ELR (cell line): Measurements from ENCODE around the gene RNF115.
A peak's percentile ranks its signal among the peaks of the same experiment; 100 is the strongest.
"Not testable (repeated sequence)": the region's sequence is repeated elsewhere in the genome, so short reads cannot be mapped to it uniquely, and the experiment has no call there.

ENCODE experiments used
- DNase-seq: peaks from one replicate; pipeline ENCODE4 v3.0.0-alpha.2; 2015; ENCODE audit warnings: low read depth

RNF115 gene

GRCh38 chr1:145823565-145824498 is at the start of gene RNF115, which contains the start of gene POLR3C:
Gene RNF115, minus strand, starts transcription at chr1:145824095. Its CDS starts 222 bp downstream, at chr1:145823873.
Gene POLR3C, plus strand, starts transcription at chr1:145824200. Its CDS starts 1,577 bp downstream, at chr1:145825777.
- peak; percentile 93 for DNase-seq

DNA sequence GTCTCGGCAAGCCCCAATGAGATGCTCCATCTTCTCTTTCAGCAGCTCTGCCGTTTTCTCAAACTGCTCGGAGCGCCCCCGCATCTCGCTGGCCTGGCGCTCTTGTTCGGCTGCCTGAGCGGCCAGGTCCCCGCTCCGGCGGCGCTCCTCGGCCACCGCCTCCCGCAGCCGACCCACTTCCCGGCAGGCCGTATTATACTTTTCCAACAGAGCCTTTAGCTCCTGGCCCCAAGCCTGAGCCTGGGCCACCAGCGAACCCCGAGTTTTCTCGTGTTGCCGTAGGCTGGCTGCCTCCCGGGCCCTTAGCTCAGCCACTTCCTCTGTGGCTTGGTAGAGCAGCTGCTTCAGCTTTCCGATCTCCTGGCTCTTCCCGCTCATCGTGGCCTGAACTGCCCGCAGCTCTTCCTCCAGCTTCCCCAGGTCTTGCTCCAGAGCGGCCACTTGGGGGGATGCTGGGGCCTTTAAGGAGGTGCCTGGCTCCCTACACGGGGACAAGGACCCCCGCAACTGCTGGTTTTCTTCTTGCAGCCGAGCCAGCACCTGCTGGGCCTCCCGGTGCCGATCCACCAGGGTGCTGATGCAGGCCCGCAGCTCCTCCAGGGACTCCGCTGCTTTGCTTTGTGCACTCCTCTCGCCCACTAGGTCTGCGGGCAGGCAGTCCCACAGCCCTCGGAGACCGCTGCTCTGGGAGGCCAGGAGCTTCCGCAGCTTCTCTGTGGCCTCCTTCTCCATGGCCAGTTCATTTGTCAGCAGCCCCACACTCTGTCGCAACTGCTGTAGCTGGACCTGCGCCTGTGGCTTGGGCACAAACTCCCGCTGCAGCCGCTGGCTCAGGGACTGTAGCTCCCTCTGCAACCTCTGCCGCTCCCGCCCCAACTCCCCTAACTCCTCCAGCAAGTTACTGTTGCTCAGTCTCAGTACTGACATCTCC is 48.4 kb upstream of the RNF115 start:
- peak; percentile 63 for DNase-seq

DNA sequence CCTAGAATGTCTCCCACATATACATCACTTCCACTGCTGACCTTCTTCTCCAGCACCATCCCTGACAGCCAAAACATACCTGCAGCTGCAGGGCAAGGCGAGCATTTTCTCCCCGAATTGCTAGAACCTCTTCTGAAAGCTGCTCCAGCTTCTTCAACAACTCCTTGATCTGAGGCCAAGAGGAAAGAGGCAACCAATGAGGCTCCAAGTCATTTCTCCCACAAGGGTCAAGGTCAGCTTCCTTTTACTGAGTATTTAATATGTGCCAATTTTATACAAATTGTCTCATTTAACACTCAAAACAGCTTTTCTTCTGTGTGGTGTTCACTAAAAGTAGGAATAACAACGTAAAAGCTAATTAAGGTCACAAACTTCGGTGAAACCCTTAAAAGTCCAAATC is 44.3 kb upstream of the RNF115 start:
- DNase-seq = no peak

DNA sequence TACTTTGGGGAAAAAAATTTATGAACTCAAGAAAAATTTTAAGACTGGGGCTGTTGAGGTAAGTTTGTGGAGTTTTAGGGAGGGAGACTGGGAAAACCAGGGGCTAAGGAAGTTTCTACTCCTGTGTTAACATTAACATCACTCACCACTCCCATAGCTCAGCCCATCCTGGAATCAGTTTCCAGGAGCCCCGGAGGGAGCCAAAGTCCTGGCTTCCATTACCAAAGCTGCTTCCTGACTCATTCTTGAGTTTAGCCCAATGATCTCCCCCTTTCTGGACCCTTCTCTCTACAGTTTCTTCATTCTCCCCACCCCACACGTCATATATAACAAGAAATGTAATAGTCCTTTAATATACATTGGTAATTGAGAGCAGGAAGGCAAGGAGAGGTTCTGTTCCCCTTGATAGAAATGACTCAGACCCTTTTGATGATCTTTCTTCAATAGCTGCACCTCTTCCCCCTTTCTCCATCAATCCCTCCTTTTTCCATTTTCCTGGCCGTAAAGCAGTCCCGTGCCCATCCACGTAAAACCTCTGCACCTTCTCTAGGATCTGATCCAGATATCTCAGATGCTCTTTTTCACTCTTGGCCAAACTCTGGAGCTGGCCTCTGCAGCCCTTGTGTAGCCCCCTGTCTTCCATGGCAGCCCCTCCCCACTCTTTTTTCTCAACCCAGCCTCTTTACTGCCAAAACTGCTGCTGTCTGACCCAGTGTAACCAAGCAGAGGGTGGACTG is 39.6 kb upstream of the RNF115 start:
- DNase-seq = no peak

DNA sequence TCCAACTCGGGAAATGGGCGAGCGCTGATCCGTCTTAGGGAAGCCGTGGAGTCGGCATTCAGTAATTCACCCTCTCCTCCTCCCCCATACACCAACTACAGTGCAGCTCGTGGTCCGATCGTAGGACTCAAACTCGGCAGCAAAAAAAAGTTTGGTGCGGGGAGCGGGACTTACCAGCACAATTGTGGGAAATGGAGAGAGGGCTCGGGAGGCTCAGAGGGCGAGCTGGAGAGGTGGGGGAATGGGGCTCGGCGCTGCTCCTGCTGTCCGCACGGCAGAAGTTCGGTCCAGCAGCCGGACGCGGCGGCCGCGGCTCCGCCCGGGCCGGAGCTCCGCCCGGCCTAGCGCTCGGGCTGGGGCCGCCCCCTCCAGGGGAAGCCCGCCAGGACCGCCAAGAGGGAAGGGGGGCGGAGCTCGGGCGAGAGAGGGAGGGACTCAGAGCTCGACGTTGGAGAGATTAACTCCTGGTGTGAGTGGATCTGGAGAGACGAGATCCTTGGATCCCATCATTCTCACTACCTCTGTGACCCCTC is 35.7 kb upstream of the RNF115 start:
- DNase-seq = peak; percentile 93

- DNase-seq = peak; percentile 97
Measured at GRCh38 chr1:145858901-145859490, 35.1 kb upstream of the RNF115 start, which contains the start of gene PIAS3. Gene PIAS3, minus strand, starts transcription at chr1:145859081. Its CDS starts 91 bp downstream, at chr1:145858990.

DNA sequence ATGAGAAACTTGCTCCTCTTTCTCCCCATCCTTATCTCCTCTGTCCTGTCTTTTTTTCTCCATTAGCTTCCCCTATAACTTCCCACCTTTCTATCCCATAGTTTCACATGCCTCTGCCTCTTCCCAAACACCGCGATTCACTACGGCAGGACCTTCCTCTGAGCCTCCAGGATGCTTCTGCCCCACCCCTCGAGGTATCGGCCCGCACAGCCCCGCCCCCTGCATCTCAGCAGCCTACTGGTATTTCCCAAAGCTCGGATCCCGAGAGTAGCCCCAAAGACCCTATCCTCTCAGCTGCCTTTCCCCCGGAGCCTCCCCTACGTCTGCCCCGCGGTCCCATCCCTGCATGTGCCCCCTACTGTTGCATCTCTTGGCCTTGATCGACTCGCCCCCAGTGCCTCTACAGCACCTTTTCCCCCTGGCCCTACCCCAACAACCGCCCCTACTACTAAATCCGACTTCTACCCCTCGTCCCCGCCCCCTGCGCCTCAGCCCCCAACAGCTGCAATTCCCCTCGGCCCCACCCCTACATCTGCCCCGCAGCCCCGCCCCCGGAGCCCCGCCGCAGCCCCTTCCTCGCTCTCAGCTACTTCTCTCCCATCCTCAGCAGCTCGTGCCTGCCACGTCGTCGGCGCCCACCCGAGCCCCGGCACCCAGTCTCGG is 34.5 kb upstream of the RNF115 start:
- peak; percentile 67 for DNase-seq

DNA sequence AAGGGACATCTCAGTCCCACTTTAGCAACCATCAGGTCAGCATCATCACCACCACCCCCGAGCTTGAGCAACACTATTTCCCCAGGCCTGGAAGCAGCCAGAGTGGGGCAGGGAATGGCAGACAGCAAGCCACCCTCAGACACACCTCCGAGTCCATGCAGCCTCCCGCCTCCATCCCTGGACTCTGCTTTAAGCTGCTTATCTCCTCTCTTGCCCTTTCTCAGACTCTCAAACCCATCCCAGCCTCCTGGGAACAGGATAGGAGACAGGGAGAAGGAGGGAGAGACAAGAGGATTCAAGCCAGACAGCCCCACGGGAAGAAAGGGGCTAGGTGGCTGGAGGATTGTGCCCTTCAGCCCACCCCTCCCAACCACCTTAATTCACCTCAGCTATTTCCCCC is 33.3 kb upstream of the RNF115 start:
- DNase-seq = no peak

GRCh38 chr1:145855426-145855948 is 31.6 kb upstream of the RNF115 start:
- DNase-seq = no peak

DNA sequence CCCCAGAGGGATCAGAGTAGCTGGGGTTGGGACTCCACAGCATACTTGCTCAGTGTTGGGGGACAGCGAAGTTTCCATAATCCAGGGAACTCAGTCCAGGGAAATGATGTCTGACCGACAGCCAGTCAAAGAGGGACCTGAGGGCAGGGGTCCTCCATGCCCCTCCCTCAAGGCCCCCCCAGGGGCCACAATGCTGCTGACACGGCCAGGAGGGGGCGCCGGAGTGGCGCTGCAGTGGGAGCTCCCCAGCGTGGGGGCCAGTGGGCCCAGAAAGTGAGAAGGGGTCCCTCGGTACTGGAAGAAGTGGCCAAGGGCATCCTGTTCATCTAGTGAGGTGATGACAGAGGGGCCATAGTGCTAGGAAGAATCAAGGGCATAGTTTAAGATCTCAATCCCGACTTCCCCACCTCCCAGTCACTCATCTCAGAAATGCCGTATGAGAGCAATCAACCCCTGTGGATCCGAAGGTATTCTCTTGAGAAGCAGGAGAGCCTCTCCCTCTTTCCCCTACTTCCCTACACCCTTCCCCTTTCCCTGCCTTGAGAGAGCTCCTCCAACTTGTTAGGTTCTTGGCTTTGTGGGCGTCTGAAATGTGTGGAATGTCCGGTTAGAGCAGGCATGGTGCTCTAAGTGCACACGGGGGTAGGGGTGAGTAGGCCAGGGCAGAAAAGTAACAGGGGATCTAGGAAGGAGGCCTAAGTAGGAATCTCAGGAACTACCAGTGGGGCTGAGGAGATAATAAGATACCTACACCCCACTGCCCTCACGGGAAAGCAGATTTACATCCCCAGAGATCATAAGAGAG is 25.7 kb upstream of the RNF115 start:
- DNase-seq = peak; percentile 85

DNA sequence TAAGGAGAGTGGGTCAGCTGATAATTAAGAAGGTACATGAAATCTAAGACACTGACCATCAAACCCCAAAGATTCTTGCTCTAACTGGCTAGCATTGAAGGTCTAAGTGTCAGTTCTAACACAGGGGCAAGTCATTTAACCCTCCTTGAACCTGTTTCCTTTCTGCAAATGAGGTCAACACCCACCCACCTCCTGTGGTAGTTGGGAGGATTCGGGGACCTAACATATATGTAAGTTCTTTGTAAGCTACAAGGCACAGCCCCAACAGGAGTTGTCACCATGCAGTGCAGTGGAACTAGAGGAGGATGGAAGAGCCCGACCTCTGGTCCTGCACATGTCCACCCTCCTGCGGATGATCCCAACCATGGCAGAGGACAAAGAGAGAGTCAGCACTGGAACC is 23.9 kb upstream of the RNF115 start:
- no peak for DNase-seq

DNA sequence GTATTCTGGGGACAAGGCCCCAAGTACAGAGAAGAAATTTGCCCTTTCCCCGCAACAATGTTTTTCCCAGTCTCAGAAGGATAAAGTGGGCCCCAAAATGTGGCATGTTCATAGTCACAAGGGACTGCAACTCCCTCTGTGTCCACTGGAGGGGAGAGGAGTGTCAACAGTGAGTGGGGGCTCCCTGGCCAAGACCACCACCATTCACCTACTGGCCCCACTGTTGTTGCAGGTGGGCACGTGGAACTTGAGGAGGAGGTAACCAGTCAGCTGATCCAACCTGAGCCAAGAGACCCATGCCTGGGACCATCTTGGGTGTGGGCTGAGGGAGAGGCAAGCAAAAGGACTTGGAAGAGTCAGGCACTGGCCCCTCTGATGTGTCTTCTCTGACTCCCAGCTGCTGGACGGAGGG is 22.3 kb upstream of the RNF115 start:
- DNase-seq = peak; percentile 60

- peak; percentile 86 for DNase-seq
Measured at GRCh38 chr1:145845514-145846161, 21.7 kb upstream of the RNF115 start, which contains the start of gene NUDT17. Gene NUDT17, plus strand, starts transcription at chr1:145845630. Its CDS starts 11 bp downstream, at chr1:145845641.

DNA sequence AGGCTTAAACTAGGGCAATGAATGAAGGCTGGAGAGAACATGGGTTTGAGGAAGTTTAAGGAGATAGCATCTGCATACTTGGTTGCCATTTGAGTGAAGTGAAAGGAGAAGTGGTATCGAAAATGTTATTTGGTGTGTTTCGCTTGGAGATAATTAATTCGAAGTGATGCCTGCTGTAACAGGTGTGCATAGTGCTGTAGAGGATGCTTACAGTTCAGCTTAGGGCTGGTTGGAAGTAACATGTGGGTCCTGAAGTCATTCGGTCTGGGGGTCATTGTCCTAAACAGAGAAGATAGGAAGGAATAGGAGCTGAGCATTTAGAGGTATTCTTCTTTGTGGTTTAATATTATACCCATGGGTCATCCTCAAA is 21.2 kb upstream of the RNF115 start:
- no peak for DNase-seq

DNA sequence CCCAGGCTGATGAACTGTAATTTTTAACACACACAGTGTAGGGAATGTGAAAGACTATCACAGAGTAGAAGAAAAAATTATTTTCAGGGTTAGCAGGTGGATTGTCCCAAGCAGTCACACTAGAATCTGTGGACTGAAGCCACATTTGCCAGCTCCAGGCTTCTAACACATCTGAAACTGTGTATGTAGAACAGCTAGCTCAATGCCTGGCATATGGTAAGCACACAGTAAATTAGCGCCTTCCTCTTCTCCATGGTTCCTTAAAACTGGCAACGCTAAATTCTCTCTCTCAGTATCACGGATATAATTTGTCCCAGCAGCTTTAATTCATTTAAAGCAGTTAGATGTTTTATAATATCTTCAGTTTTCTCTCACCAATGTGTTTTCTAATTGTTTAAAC is 19.1 kb upstream of the RNF115 start:
- DNase-seq = no peak

DNA sequence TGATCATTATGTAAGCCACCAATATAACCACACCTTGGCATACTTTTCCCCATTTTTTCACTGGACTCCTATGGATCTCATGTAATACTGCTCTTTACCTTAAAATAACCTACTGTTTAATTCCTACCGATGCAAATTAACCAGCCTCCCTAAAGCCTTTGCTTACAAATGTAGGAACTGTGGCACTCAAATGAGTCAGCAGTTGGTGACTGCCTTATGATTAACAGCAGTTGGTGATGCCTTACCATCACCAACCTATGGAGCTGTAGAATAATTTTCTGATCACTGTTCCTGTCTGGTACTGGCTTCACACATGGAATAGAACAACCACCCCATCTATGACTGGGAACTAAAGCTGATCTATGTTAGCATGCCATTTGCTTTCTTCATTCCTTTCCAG is 13.8 kb upstream of the RNF115 start:
- DNase-seq = peak; percentile 30

DNA sequence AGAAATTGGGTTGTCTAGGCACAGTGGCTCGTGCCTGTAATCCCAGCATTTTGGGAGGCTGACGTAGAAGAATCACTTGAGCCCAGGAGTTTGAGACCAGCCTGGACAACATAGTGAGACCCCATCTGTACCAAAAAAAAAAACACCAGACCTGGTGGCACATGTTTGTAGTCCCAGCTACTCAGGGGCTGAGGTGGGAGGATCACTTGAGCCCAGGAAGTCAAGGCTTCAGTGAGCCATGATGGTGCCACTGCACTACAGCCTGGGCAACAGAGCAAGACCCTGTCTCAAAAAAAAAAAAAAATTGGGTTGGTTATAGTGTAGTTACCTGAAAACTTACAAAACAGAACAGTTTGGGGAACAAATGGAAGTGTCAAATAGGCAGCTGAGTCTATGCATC is 6.9 kb upstream of the RNF115 start:
- not testable (repeated sequence) for DNase-seq

DNA sequence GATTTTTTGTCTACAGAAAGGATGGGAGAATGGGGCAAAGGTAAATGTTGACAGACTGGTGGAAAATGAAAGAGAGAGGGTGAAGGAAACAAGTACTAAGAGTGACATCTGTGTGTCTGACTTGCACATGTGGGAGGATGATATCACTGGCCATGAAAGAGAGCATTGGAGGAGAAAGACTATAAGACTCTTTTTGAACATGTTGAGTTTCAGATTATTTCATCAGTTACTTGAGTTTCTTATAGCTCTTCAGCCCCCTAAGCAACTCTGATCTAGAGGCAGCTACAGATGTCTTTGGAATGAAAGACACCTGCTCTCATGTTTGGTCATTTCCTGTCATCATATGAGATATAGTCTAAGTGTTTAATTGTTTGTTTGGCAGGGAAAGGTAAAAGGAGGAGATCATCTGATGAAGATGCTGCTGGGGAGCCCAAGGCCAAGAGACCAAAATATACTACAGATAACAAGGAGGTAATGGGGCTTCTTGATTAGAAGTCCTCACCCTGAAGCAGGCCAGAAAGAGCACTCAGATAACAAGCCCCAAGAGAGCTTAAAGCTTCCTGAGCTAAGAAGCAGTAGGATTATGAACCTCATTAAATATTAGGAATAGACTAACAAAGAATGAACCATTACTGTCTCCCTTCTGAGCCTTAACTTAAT is 4.6 kb upstream of the RNF115 start:
- DNase-seq = no peak
